Measurements from ENCODE around the gene NSG1.

NSG1 gene

DNA sequence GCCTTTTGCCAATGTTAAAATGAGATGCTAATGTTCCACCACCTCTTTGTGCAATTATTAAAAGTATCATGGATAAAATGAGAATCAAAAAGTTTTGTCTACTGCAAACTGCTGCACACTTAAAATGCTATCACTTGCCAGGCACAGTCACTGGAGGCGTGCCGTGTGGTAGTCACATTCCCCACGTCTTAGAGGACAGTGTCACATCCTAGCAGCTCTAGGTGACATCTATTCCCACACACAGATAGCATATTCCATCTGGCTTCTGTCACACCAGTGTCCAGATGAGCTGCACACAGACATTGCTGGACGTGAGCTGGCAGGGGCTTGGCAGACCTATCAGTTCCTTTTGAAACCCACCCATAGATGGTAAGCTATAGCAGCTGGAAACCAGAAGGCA lies 47.0 kb downstream of the NSG1 start:
- TF ChIP-seq, protein P1, sequence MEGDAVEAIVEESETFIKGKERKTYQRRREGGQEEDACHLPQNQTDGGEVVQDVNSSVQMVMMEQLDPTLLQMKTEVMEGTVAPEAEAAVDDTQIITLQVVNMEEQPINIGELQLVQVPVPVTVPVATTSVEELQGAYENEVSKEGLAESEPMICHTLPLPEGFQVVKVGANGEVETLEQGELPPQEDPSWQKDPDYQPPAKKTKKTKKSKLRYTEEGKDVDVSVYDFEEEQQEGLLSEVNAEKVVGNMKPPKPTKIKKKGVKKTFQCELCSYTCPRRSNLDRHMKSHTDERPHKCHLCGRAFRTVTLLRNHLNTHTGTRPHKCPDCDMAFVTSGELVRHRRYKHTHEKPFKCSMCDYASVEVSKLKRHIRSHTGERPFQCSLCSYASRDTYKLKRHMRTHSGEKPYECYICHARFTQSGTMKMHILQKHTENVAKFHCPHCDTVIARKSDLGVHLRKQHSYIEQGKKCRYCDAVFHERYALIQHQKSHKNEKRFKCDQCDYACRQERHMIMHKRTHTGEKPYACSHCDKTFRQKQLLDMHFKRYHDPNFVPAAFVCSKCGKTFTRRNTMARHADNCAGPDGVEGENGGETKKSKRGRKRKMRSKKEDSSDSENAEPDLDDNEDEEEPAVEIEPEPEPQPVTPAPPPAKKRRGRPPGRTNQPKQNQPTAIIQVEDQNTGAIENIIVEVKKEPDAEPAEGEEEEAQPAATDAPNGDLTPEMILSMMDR (conservative IDR thresholded peaks at IDR 0.05) = no peak
- no peak overlapping the region for H3K27ac ChIP-seq

DNA sequence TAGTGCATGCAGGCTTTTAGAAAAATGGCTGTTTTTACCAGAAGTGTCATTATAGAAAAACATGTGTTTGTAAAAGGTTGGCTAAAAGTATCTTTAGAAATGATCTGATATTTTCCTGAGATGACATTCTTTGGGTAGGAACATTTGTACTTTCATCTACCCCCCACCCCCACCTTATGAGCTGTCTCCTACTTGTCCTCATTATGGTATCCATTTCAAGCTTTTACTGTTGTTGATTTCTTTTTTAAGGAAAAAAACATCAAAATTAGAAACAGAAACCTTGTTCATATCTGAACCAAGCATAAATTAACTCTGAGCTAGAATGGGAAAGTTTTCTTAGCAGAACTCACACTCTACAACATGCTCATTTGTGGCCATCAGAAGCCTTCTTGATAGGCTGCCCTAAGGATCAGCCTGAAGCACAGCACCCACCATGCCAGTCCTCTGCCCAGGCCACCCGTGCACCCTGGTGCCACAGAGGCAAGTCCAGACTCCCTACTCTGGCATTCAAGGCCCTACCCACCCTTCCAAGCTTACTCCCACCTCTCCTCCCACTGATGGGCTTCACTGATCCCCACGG lies 49.4 kb downstream of the NSG1 start:
- H3K27ac ChIP-seq = no peak overlapping the region
- TF ChIP-seq, protein P1 (conservative IDR thresholded peaks at IDR 0.05) = no peak

DNA sequence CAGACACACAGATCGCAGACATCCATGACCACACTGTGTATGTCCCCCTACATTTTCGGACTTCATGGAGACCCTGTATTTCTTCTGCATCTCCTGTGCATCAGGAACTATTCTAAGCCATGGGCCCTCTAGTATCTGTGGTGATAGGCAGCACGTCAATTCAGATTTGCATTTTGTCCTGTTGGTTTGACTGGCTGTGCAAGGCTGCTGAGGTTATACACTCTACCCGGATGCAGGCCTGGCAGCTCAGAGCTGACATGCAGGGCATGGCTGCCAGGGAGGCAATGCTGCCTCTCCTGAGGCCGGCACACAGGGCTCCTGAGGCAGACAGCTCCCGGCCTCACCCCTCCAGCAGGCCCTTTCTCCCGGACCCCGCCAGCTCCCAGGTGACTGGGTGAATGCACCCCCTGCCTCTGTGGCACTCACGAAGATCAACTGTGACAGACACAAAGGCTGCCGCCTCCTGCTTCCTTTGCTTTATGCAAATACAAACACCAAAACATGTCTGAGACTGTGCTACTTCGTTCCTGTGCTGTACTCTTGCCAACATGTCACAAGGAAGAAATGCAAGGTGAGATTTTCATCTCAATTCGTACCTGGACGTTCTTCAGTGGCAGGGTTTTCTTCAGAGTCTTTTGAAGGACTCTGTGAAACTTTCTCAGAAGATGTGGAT lies 51.0 kb downstream of the NSG1 start:
- TF ChIP-seq, protein P1 (conservative IDR thresholded peaks at IDR 0.05) = no peak
- no peak overlapping the region for H3K27ac ChIP-seq

DNA sequence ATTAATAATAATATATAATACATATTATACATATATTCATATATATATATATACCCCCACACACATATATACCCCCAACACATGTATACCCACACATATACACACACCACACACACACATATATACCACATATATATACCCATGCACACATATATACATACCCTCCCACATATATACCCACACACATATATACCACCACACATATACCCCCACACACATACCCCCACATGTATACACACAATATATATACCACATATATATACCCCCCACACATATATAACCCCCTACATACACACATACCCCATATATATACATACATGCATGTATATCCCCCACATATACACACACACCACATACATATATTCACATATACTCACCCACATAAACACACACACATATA lies 52.0 kb downstream of the NSG1 start:
- H3K27ac ChIP-seq = no peak overlapping the region
- TF ChIP-seq, protein P1 (conservative IDR thresholded peaks at IDR 0.05) = no peak

DNA sequence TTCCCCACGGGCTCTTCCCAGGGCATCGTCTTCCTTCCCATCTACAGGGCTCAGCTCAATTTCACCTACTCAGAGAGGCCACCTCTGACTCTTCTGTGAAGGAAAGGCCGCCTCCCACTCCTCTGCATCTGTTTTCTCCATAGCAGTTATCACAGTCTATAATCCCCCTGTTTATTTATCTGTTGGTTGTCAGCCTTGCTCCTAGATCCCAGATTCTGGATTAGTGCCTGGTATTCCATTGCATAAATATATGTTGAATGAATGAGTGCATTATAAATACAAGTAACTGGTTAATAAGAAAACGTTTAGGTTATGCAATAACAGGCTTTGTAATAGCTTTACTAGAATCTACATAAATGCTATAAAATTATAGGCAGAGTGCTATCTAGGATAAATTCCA lies 52.9 kb downstream of the NSG1 start:
- H3K27ac ChIP-seq = no peak overlapping the region
- TF ChIP-seq, protein P1 (conservative IDR thresholded peaks at IDR 0.05) = no peak

DNA sequence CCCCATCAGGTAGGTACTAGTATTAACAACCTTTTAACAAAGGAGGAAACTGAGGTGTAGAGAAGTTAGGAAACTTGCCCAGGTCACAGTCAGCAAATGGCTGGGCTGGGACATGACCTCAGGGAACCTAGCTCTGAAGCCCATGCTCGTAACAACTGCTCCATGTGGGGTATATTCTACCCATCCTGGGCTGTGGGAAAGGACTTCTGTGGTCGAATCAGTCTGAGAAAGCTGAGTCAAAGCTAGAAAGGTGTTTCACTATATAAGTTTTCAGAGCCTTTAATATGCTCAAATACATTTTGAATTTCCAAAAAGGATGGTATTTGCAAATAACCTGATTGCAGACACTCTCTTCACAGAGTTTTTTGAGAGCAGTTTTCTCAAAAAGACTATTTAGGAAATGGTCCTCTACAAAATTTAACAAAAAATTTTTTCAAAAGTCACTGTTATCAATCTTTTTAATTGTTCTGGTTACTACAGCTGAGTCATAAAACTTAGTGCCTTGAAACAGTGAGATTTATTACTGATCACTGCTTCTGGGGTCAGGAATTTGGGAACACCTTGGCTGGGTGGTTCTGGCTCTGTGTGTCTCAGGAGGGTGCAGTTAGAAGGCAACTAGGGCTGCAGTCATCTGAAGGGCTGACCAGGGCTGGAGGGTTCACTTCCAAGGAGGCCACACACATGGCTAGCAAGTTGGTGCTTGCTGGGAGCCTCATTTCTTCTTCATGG lies 53.6 kb downstream of the NSG1 start:
- TF ChIP-seq, protein P1 (conservative IDR thresholded peaks at IDR 0.05) = no peak
- no peak overlapping the region for H3K27ac ChIP-seq

DNA sequence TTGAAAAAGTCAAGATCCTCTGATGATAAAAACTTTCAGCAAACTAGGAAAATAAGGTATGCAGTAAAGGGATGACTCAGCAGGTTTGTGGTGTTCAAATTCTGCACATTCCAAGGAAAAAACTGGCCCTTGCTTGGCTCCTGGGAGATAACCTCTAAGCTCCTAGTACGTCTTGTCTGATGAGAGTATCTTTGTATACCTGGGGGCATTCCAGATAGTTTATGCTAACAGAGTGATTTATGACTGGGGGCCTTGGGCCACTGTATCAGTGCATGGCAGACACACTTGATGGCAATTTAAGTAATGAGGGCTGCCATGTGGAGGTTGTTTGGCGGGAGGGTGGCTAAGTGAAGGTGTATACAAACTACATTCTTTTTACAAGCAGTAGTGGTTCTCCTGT lies 56.9 kb downstream of the NSG1 start:
- no peak overlapping the region for H3K27ac ChIP-seq
- TF ChIP-seq, protein P1 (conservative IDR thresholded peaks at IDR 0.05) = no peak

Data from VCaP (cell line).